IPS DF 6.9 (cell line): Measurements from ENCODE around the gene MTURN.

Experiments used
- DNase-seq: peaks from one replicate; pipeline ENCODE4 v3.0.0-alpha.2; 2013; ENCODE audit warnings: low read depth, low spot score
- H3K27ac ChIP-seq: one replicate; pipeline ENCODE4 v1.5.1; 2013; ENCODE audit warnings: low read length, control low read depth
- H3K27me3 ChIP-seq: 2 replicates; pipeline ENCODE4 v1.6.1; 2013; ENCODE audit warnings: mild to moderate bottlenecking, low read length; ENCODE audit not compliant: control insufficient read depth, insufficient read depth
- H3K36me3 ChIP-seq: 2 replicates; pipeline ENCODE4 v1.6.1; 2013; ENCODE audit warnings: low read length; ENCODE audit not compliant: control insufficient read depth, insufficient read depth
- H3K4me1 ChIP-seq: 2 replicates; pipeline ENCODE4 v1.6.1; 2013; ENCODE audit warnings: low read length; ENCODE audit not compliant: control insufficient read depth, insufficient read depth
- H3K4me3 ChIP-seq: 2 replicates; pipeline ENCODE4 v1.5.1; 2013; ENCODE audit warnings: mild to moderate bottlenecking, low read length
- H3K9me3 ChIP-seq: 2 replicates; pipeline ENCODE4 v1.6.1; 2013; ENCODE audit warnings: low read length, inconsistent platforms; ENCODE audit not compliant: control insufficient read depth, insufficient read depth
- WGBS: extraction: QIAGEN DNeasy Blood & Tissue Kit; methylation state at CpG from one replicate; pipeline ENCODE4 v1.1.7; 2013; ENCODE audit warnings: mixed read lengths, missing lambda C conversion rate; ENCODE audit not compliant: insufficient read length, insufficient coverage; 5-methylcytosine and 5-hydroxymethylcytosine counted together

MTURN gene

DNA sequence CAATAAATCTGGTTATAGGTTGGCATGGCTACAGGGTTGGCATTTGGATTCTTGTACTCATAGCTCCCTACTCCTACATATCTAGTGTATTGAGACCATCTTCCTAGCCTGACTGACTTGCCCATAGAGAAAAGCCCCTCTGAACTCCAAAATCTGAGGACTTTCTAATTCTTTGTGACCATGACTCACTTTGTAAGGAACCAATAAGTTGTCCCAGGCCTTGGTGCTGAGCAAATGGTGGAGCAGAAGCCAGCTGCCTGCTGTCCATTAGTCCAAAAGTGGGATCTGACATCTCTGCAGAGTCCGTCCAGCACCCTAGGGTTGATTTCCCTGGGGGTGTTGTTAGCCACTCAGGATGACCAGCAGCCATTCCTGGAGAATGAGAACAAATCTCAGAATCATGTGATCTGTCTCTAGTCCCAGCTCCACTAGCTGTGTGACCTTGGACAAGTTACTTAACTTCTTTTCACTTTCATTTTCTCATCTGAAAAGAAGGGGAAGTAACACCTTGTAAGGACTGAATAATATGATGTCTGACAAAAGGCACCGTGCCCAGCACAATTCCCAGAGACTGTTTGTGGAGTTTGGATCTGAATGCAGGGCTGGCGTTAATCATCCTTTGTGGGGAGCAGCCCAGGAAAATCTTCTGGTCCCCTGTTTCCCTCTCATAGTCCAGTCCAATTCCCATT, 44.1 kb downstream of the MTURN start:
- DNase-seq: no peak
- Histone ChIP-seq H3K4me3 (no peak overlapping the region), H3K27me3 (no peaks in the 10 kb centered on the region), H3K27ac (no peak overlapping the region), H3K9me3 (no peaks in the 10 kb centered on the region), H3K36me3 (no peaks in the 10 kb centered on the region), H3K4me1 (no peaks in the 10 kb centered on the region; the same call in 1 of the 2 replicates)
- WGBS: no CpG with 5 or more reads among the region's 3 CpGs

DNA sequence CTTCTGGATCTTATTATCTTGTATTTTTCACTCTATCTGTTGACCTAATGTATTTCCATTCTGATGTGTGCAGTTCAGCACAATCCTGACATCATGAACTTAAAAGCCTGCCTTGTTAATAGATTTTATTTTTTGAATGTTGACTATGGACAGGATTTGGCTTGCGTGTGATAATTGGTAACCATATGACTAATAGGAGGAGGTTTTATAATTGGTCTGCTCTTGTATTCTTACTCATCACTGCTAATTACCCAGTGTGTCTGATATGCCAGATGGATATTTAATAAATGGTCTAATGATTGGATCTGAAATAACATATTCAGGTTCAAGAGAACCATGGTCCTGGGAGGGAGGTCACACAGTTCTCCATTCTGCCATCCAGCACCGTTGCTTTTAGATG, 45.9 kb downstream of the MTURN start:
- Histone ChIP-seq H3K4me3 (no peak overlapping the region), H3K9me3 (no peaks in the 10 kb centered on the region), H3K36me3 (no peaks in the 10 kb centered on the region), H3K4me1 (no peaks in the 10 kb centered on the region; the same call in 1 of the 2 replicates), H3K27me3 (no peaks in the 10 kb centered on the region), H3K27ac (no peak overlapping the region)
- WGBS: no CpG with 5 or more reads among the region's 2 CpGs
- no peak for DNase-seq

DNA sequence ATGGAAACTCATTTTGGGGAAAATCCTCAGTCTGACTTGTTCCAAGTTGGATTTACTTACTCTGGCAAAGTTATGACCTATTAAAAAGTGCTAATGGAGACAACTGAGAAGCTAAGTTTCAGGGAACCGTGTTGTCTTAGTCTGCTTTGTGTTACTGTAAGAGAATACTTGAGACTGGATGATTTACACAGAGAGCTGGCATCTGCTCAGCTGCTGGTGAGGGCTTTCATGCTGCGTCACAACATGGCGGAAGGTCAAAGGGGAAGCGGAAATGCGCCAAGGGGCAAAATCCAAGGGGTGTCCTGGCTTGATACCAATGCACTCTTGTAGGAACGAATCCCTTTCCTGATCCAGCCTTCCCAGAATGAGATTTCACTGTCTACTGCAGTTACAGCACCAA, 46.4 kb downstream of the MTURN start:
- no peak overlapping the region for H3K27ac ChIP-seq
- H3K27me3 ChIP-seq: no peaks in the 10 kb centered on the region
- no CpG with 5 or more reads among the region's 6 CpGs for WGBS
- no peak for DNase-seq
- H3K36me3 ChIP-seq: no peaks in the 10 kb centered on the region
- no peaks in the 10 kb centered on the region for H3K9me3 ChIP-seq
- no peak overlapping the region for H3K4me3 ChIP-seq
- H3K4me1 ChIP-seq: no peaks in the 10 kb centered on the region; the same call in 1 of the 2 replicates

DNA sequence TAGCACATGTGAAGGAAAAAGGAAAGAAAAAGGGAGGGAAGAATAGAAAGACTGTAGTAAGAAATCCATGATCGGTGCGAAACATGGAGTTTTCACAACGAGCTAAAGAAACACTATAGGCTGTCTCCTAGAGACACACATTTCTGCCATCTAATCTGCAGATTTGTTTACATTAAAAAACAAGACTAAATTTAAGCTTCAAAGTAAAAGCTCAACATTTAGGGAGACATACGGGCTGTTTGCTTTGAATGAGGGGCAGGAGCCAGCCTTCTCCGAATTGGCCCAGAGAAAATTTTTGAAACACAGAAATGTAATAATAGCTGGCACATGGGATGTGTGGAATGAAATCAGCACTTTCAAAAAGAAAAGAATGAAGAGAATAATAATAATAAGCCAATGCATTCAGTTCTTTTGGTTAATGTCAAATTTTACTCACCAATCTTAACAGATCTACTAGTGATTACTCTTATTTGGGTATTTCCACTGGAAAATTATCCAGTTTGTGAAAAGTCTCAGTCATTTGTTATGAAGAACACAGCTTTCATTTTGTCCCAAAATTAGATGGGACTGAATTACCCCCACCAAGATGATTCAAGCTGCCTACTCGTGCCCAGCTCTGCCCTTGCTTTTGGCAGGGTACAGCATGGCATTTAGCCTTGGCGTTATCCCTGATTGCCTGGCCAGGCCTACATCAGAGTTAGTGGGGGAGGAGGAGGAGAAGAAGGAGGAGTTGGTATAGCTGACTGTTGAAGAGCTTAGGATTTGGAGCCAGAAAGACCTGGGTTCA, 47.1 kb downstream of the MTURN start:
- DNase-seq: no peak
- H3K36me3 ChIP-seq: no peaks in the 10 kb centered on the region
- no CpG with 5 or more reads among the region's 7 CpGs for WGBS
- H3K4me3 ChIP-seq: no peak overlapping the region
- H3K27ac ChIP-seq: no peak overlapping the region
- no peaks in the 10 kb centered on the region for H3K27me3 ChIP-seq
- H3K4me1 ChIP-seq: no peaks in the 10 kb centered on the region; the same call in 1 of the 2 replicates
- H3K9me3 ChIP-seq: no peaks in the 10 kb centered on the region

DNA sequence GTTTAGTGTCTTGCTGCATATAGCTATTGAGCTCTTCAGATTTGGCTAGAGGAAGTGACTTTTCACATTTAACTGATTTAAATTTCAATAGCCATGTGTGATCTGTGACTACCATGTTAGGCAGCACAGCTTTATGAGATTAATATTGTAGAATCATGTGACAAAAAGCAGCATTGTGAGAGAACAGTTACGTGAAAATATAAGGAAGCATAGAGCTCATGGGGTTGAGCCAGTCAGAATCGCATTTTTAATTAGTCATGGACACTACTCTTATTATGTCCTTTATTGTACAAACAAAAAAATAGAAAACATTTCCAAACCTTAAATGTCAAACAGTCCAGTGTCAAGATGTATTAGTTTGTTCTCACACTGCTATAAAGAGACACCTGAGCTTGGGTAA, 48.0 kb downstream of the MTURN start:
- H3K4me1 ChIP-seq: no peaks in the 10 kb centered on the region
- no peaks in the 10 kb centered on the region for H3K9me3 ChIP-seq
- WGBS: no CpG with 5 or more reads among the region's 2 CpGs
- H3K36me3 ChIP-seq: no peaks in the 10 kb centered on the region
- no peak overlapping the region for H3K27ac ChIP-seq
- no peaks in the 10 kb centered on the region for H3K27me3 ChIP-seq
- no peak overlapping the region for H3K4me3 ChIP-seq
- no peak for DNase-seq

DNA sequence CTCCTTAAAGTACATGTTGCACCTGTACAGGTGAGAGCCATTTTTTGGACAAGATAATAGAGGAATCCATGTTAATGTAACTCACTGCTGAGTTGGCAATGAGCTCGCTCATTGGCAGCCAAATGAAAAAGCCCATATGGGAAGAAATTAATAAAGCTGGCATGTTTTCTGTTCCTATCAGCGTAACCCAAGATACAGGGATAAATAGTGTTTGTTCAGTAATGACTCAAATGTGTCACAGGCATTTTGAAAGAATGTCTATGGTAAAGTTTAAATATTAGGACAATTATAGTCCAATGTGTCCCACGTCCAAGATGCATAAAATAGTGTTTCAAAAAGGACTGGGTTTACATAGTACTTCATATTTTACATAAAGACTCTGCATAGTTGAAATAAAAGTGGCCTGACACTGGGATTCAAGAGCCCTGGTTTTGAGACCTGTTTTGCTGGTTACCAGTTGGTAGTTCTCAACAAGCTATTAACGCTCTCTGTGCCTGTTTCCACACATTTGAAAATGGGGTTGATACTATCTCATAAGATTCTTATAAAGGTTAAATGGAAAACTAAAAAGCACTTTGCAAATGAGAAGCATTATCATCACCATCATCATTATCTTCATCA, 49.1 kb downstream of the MTURN start:
- H3K9me3 ChIP-seq: no peaks in the 10 kb centered on the region
- no peak for DNase-seq
- no peaks in the 10 kb centered on the region for H3K36me3 ChIP-seq
- H3K27ac ChIP-seq: no peak overlapping the region
- WGBS: no CpG with 5 or more reads among the region's 4 CpGs
- no peaks in the 10 kb centered on the region for H3K4me1 ChIP-seq
- H3K27me3 ChIP-seq: no peaks in the 10 kb centered on the region
- no peak overlapping the region for H3K4me3 ChIP-seq

DNA sequence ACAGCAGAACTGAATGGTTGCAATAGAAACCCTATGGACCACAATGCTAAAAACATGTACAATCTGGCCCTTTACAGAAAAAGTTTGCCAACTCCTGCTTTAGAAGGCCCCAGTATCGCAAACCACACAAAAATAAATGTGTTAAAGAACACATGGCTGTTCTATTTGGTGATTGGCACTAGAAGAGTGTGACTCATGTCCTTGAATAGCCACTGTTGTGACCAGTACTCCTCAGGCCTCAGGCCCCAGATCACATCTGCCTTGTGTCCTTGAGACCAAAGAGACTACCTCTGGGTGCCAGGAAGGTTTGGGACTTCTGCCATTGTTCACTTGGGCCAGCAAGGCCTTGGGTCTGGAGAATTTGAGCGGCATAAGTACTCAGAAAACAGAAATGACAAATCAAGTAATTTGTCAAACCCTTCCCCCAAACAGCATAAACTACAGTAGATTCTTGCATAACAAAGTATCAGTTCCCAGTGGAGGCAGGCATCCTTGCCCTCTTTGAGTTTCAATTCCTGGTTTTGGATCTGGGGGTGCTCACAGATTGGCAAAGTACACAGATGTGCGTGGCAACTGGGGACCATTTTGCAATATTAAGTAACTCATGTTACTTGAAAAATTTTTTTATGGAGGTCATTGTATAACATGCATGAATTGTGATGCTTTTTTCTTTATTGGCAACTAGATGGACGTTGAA, 50.2 kb downstream of the MTURN start:
- Histone ChIP-seq H3K27me3 (no peaks in the 10 kb centered on the region), H3K9me3 (no peaks in the 10 kb centered on the region), H3K36me3 (no peaks in the 10 kb centered on the region), H3K4me3 (no peak overlapping the region), H3K4me1 (no peaks in the 10 kb centered on the region), H3K27ac (no peak overlapping the region)
- no peak for DNase-seq
- WGBS: no CpG with 5 or more reads among the region's 4 CpGs

DNA sequence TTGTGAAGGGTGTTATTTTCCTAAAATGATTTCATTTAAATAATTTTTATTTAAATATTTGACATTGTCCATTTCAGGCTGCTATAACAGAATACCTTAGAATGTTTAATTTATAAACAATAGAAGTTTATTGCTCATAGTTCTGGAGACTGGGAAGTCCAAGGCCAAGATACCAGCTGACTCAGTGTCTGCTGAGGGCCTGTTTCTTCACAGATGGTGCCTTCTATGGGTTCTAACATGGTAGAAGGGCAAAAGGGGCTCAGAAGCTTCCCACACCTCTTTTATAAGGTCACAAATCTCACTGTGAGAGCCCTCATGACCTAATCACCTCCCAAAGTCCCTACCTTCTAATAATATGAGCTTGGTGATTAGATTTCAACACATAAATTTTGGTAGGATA, 50.7 kb downstream of the MTURN start:
- H3K9me3 ChIP-seq: no peaks in the 10 kb centered on the region
- no peak overlapping the region for H3K4me3 ChIP-seq
- no peaks in the 10 kb centered on the region for H3K36me3 ChIP-seq
- no peak overlapping the region for H3K27ac ChIP-seq
- H3K4me1 ChIP-seq: no peaks in the 10 kb centered on the region
- DNase-seq: no peak
- H3K27me3 ChIP-seq: no peaks in the 10 kb centered on the region

DNA sequence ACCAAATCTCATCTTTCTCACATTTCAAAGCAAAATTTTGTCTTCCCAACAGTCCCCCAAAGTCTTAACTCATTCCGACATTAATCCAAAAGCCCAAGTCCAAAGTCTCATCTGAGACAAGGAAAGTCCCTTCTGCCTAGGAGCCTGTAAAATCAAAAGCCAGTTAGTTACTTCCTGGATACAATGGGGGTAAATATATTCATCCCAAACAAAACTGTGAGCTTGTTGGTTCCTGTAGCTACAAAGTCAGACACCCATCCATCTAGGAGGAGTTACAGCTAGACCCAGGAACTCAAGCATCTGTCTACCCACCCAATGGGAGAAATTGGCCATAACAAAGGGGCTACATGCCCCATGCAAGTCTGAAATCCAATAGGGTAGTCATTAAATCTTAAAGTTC, 51.9 kb downstream of the MTURN start:
- Histone ChIP-seq H3K4me3 (no peak overlapping the region), H3K27ac (no peak overlapping the region), H3K36me3 (no peaks in the 10 kb centered on the region), H3K4me1 (no peaks in the 10 kb centered on the region), H3K9me3 (no peaks in the 10 kb centered on the region), H3K27me3 (no peaks in the 10 kb centered on the region)
- WGBS: no CpG with 5 or more reads among the region's 1 CpG
- no peak for DNase-seq

DNA sequence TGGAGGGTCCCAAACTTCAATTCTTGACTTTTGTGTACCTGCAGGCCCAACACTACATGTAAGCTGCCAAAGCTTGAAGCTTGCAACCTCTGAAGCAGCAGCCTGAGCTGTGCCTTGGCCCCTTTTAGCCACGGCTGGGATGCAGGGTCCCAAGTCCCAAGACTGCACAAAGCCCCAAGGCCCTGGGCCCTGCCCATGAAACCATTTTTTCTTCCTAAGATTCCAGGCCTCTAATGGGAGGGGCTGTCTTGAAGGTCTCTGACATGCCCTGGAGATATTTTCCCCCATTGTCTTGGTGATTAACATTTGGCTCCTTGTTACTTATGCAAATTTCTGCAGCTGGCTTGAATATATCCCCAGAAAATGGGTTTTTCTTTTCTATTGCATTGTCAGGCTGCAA, 52.7 kb downstream of the MTURN start:
- Histone ChIP-seq H3K27me3 (no peaks in the 10 kb centered on the region), H3K27ac (no peak overlapping the region), H3K4me1 (no peaks in the 10 kb centered on the region), H3K36me3 (no peaks in the 10 kb centered on the region), H3K9me3 (no peaks in the 10 kb centered on the region), H3K4me3 (no peak overlapping the region)
- DNase-seq: no peak
- no CpG with 5 or more reads among the region's 1 CpG for WGBS
